H1 (cell line): ENCODE data around the gene GRIK4.

ENCODE experiments used
- CTCF ChIP-seq, 3 experiments: IDR thresholded peaks; 1 replicate in 2 of 3; 2 replicates in 1 of 3; pipeline versions ENCODE4 v1.5.1 to v1.6.1; 2011; ENCODE audit warnings: low read length in 3 of 3, mild to moderate bottlenecking in 3 of 3, inconsistent platforms in 2 of 3, low read depth in 1 of 3, moderate library complexity in 1 of 3; ENCODE audit not compliant: insufficient read depth in 1 of 3; ENCODE audit errors: control extremely low read depth in 1 of 3
- EZH2 ChIP-seq: fragments of 200-600 bp; sonication (generic); IDR thresholded peaks from 2 replicates; pipeline ENCODE4 v1.7.1; 2012; ENCODE audit warnings: low read depth, mild to moderate bottlenecking, moderate library complexity, low read length, inconsistent platforms; ENCODE audit not compliant: severe bottlenecking
- PHF8 ChIP-seq: fragments of 200-600 bp; sonication (generic); conservative IDR thresholded peaks from 2 replicates; pipeline ENCODE4 v1.7.1; 2012; ENCODE audit warnings: low read depth, mild to moderate bottlenecking, inconsistent platforms, low read length, moderate library complexity
- POLR2AphosphoS5 ChIP-seq: IDR thresholded peaks from 2 replicates; pipeline ENCODE4 v1.6.1; 2011; ENCODE audit warnings: low read depth, low read length
- ZNF274 ChIP-seq: IDR thresholded peaks from 2 replicates; pipeline ENCODE4 v1.7.0; 2012; ENCODE audit warnings: low read length, borderline replicate concordance; ENCODE audit errors: extremely low read depth

- TF ChIP-seq ZNF274 (no peak), POLR2AphosphoS5 (no peak), PHF8 (no peak), EZH2 (no peak), CTCF (IDR thresholded peaks at IDR 0.05; ENCODE audit: control extremely low read depth in 1 of 3, insufficient read depth in 1 of 3, low read depth in 1 of 3, low read length in 3 of 3) (no peak)
These were observed 8.7 kb downstream of the GRIK4 start for GRCh38 chr11:120520091-120520822.
